GM12878 (cell line): Measurements from ENCODE around the gene PPP1R3G. TPM values are rescaled to one million over a fixed set of nuclear protein-coding genes. Genes with fewer than 3 reads are reported as not detected.
"Not testable (repeated sequence)": the region's sequence is repeated elsewhere in the genome, so short reads cannot be mapped to it uniquely, and the experiment has no call there.

Experiments
- ATAC-seq: fragments of 200-7000 bp; cut with Tn5 transposase; 3 replicates; pipeline ENCODE4 v1.9.1; 2020; ENCODE audit warnings: mild to moderate bottlenecking, moderate library complexity
- BruUV-seq: library from RNA; stranded (reverse); fragments of 400-500 nt; replicated peaks from 2 replicates; lab custom pipeline; 2021; lab: Mats Ljungman, UMichigan
- CTCF ChIA-PET: fragments of 300-600 bp; sonication (Branson Sonifier 250); formaldehyde crosslinking; extraction: SDS; loops from one replicate; lab custom pipeline; 2021; ENCODE audit warnings: inconsistent platforms; lab: Yijun Ruan, JAX
- POLR2A ChIA-PET: fragments of 350-600 bp; formaldehyde crosslinking; extraction: SDS; loops from one replicate; lab custom pipeline; 2021; ENCODE audit warnings: inconsistent platforms; lab: Charles Lee
- RAD21 ChIA-PET: fragments of 300-600 bp; sonication (Branson Sonifier 250); formaldehyde crosslinking; loops from one replicate; lab custom pipeline; 2023; ENCODE audit warnings: antibody characterized with exemption; ENCODE audit not compliant: unreplicated experiment; lab: Charles Lee
- SMC1A ChIA-PET: fragments of 300-600 bp; sonication (Branson Sonifier 250); formaldehyde crosslinking; loops from one replicate; lab custom pipeline; 2023; ENCODE audit not compliant: unreplicated experiment, uncharacterized antibody; lab: Charles Lee
- DNase-seq: peaks from one replicate; pipeline ENCODE4 v3.0.0-alpha.2; 2011; ENCODE audit warnings: low read depth, low spot score
- FAIRE-seq: peaks from 3 replicates; lab custom pipeline; 2011; peaks lifted over from hg19 to GRCh38; lab: Jason Lieb, UNC
- H2AFZ ChIP-seq: 2 replicates; pipeline ENCODE4 v1.6.0; 2011; ENCODE audit warnings: low read depth, low read length, control low read depth; ENCODE audit not compliant: control insufficient read depth
- H3K27ac ChIP-seq: 2 replicates; pipeline ENCODE4 v1.5.1; 2011; ENCODE audit warnings: control low read depth; ENCODE audit not compliant: control insufficient read depth, insufficient read depth
- H3K27me3 ChIP-seq, 2 experiments: replicated peaks in 1 of 2; 2 replicates each; pipeline versions ENCODE4 v1.6.0 to v1.6.1; 2011; ENCODE audit warnings: low read length in 1 of 2; ENCODE audit not compliant: control insufficient read depth in 2 of 2, insufficient read depth in 2 of 2
- H3K36me3 ChIP-seq, 2 experiments: 2 replicates each; pipeline ENCODE4 v1.5.1; 2011; ENCODE audit warnings: low read length in 1 of 2; ENCODE audit not compliant: control insufficient read depth in 2 of 2, insufficient read depth in 2 of 2
- H3K4me1 ChIP-seq: 2 replicates; pipeline ENCODE4 v1.6.1; 2011; ENCODE audit warnings: mild to moderate bottlenecking, low read length, moderate library complexity, mixed read lengths; ENCODE audit not compliant: control insufficient read depth, insufficient read depth
- H3K4me2 ChIP-seq: 2 replicates; pipeline ENCODE4 v1.6.0; 2011; ENCODE audit warnings: control low read depth; ENCODE audit not compliant: control insufficient read depth, insufficient read depth
- H3K4me3 ChIP-seq: fragments of 200-600 bp; sonication (generic); 2 replicates; pipeline ENCODE4 v1.5.1; 2016
- H3K79me2 ChIP-seq: 2 replicates; pipeline ENCODE4 v1.6.0; 2011; ENCODE audit warnings: low read length; ENCODE audit not compliant: control insufficient read depth, insufficient read depth
- H3K9ac ChIP-seq: 2 replicates; pipeline ENCODE4 v1.8.0; 2011; ENCODE audit warnings: low read length, control low read depth, mixed read lengths; ENCODE audit not compliant: control insufficient read depth, insufficient read depth
- H3K9me3 ChIP-seq: replicated peaks from 3 replicates; pipeline ENCODE4 v1.5.1; 2011; ENCODE audit warnings: mild to moderate bottlenecking, low read length; ENCODE audit not compliant: control insufficient read depth, insufficient read depth
- H4K20me1 ChIP-seq: 2 replicates; pipeline ENCODE4 v1.6.0; 2011; ENCODE audit not compliant: control insufficient read depth, insufficient read depth
- CREB1 ChIP-seq: IDR thresholded peaks from 2 replicates; pipeline ENCODE4 v1.6.1; 2012; ENCODE audit warnings: low read depth, mild to moderate bottlenecking, inconsistent platforms
- E2F4 ChIP-seq: IDR thresholded peaks from 2 replicates; pipeline ENCODE4 v1.6.1; 2012; ENCODE audit warnings: low read depth, low read length, improper control_type of control experiment
- HDAC6 ChIP-seq: fragments of 200-600 bp; sonication (generic); IDR thresholded peaks from one replicate; pipeline ENCODE4 v1.8.0; 2017; ENCODE audit warnings: antibody characterized with exemption; ENCODE audit not compliant: unreplicated experiment
- MTA3 ChIP-seq: IDR thresholded peaks from 2 replicates; pipeline ENCODE4 v1.6.1; 2012; ENCODE audit warnings: low read length, inconsistent platforms, borderline replicate concordance
- NFYB ChIP-seq: IDR thresholded peaks from 2 replicates; pipeline ENCODE4 v1.6.1; 2011; ENCODE audit warnings: low read depth, mild to moderate bottlenecking, low read length, improper control_type of control experiment, moderate library complexity; ENCODE audit not compliant: insufficient read depth
- STAT1 ChIP-seq: fragments of 450-650 bp; conservative IDR thresholded peaks from 2 replicates; pipeline ENCODE4 v1.6.1; 2014; ENCODE audit warnings: antibody characterized with exemption, mild to moderate bottlenecking
- WGBS: methylation state at CpG from one replicate; pipeline ENCODE4 v1.1.6; 2016; ENCODE audit warnings: low lambda C conversion rate; ENCODE audit not compliant: insufficient replicate concordance, insufficient coverage; ENCODE audit errors: missing lambda C conversion rate; 5-methylcytosine and 5-hydroxymethylcytosine counted together
- in situ Hi-C: fragments of 300-500 bp; cut with MboI; formaldehyde crosslinking; loops from 9 replicates; pipeline ENCODE4 v1.14.3; 2018; ENCODE audit warnings: mixed read lengths
- intact Hi-C: fragments of 100-400 bp; cut with micrococcal nuclease; formaldehyde crosslinking; loops from one replicate; pipeline ENCODE4 v1.14.2; 2022; ENCODE audit not compliant: unreplicated experiment
- polyA plus RNA-seq, 11 experiments: library from polyadenylated mRNA; depleted of rRNA in 4 of 11; unstranded in 6 of 11; stranded (reverse) in 5 of 11; fragments of >200 nt; fragmentation: Nextera tagmentation in 4 of 11; fragmentation: Illumina TruSeq in 1 of 11; extraction: Ambion mirVana in 4 of 11; extraction: Trizol in 1 of 11; gene quantifications; 1 replicate in 1 of 11; 2 replicates in 10 of 11; pipeline versions ENCODE4 v1.2.1 to v1.2.3, GENCODE V29; 2011 to 2016; ENCODE audit warnings: inconsistent platforms in 2 of 11, missing spikeins in 2 of 11, low read depth in 1 of 11
- total RNA-seq, 4 experiments: library from RNA; depleted of rRNA in 3 of 4; stranded (reverse); fragments of >200 nt in 3 of 4; fragmentation: Illumina TruSeq in 1 of 4; extraction: Trizol in 1 of 4; gene quantifications; 2 replicates each; pipeline versions ENCODE4 v1.2.1 to v1.2.3, GENCODE V29; 2013 to 2021

The PPP1R3G gene
- total and polyA plus RNA-seq, 10 of the 15 experiments (the other 5 are each of a cell fraction or from before 2014, with no cell fraction given): 0.01 to 0.10 (median 0.04) TPM; not detected in 4

- ChIA-PET CTCF (interaction anchor here (1.0 kb wide), 1 partner anchor 23 kb away, joined by 3 read pairs; no protein-coding TSS in a partner anchor), POLR2A (no interaction called here)
- no TSS peak for BruUV-seq
These were observed 34.9 kb downstream of the PPP1R3G start for GRCh38 chr6:5120011-5120410.

GRCh38 chr6:5120543-5120942, 35.4 kb downstream of the PPP1R3G start:
- H3K27ac ChIP-seq, H4K20me1 ChIP-seq, RAD21 ChIA-PET, DNase-seq, H3K4me1 ChIP-seq, SMC1A ChIA-PET, H3K27me3 ChIP-seq, H2AFZ ChIP-seq, CTCF ChIA-PET, H3K9ac ChIP-seq, ATAC-seq, H3K4me3 ChIP-seq, intact Hi-C loops, BruUV-seq: not testable (repeated sequence)
- WGBS: 97% methylated on average over 8 of the region's 8 CpGs
- peak; percentile 42; the same call in 1 of the 2 replicates for TF ChIP-seq NFYB
- TF ChIP-seq, all 136 proteins: peak for 1; not testable (repeated sequence) for 135
- H3K36me3 ChIP-seq, H3K4me2 ChIP-seq, in situ Hi-C loops, POLR2A ChIA-PET, H3K79me2 ChIP-seq, FAIRE-seq, H3K9me3 ChIP-seq: not testable (repeated sequence)

More at GRCh38 chr6:5120011-5120410, 34.9 kb downstream of the PPP1R3G start:
- no peaks in the 10 kb centered on the region for H3K9me3 ChIP-seq
- no peaks in the 10 kb centered on the region for H3K36me3 ChIP-seq
- TF ChIP-seq E2F4 (no peak), STAT1 (no peak), CREB1 (no peak), HDAC6 (no peak), MTA3 (no peak)
- in situ Hi-C loops (no loop called here), intact Hi-C loops (no loop called here)
- H3K4me1 ChIP-seq: no peaks in the 10 kb centered on the region
- H3K27ac ChIP-seq: no peak overlapping the region
- ChIA-PET SMC1A (no interaction called here), RAD21 (no interaction called here)
- no peaks in the 10 kb centered on the region for H3K27me3 ChIP-seq
- no peak overlapping the region for H3K9ac ChIP-seq
- ATAC-seq (no peak), FAIRE-seq (no peak), DNase-seq (no peak)
- H3K79me2 ChIP-seq: no peaks in the 10 kb centered on the region
- no peak overlapping the region for H3K4me3 ChIP-seq
- H2AFZ ChIP-seq: no peak overlapping the region
- WGBS: 94% methylated on average over 10 of the region's 10 CpGs
- no peak overlapping the region for H3K4me2 ChIP-seq
- H4K20me1 ChIP-seq: no peaks in the 10 kb centered on the region
